Transverse colon (tissue), 4 donors: Measurements from ENCODE around the gene DPYSL5. TPM values are rescaled to one million over a fixed set of nuclear protein-coding genes. Genes with fewer than 3 reads are reported as not detected.

Experiments used
- DNase-seq: peaks from one replicate; pipeline ENCODE4 v3.0.0-alpha.2; 2019
- H3K27ac ChIP-seq, 4 donors: fragments of 200-600 bp; sonication (generic); 2 replicates each; pipeline ENCODE4 v1.5.1; 2016 to 2018; ENCODE audit warnings: inconsistent platforms in 4 of 4
- H3K27me3 ChIP-seq: fragments of 200-600 bp; sonication (generic); 2 replicates; pipeline ENCODE4 v1.5.1; 2017; ENCODE audit warnings: inconsistent platforms
- H3K36me3 ChIP-seq, 4 donors: fragments of 200-600 bp; sonication (generic); 2 replicates each; pipeline ENCODE4 v1.5.1; 2017 to 2019; ENCODE audit warnings: inconsistent platforms in 4 of 4
- H3K4me1 ChIP-seq, 4 donors: fragments of 200-600 bp; sonication (generic); 2 replicates each; pipeline ENCODE4 v1.5.1; 2017 to 2020; ENCODE audit warnings: inconsistent platforms in 4 of 4
- H3K4me3 ChIP-seq, 4 donors: fragments of 200-600 bp; sonication (generic); 1 replicate in 1 of 4; 2 replicates in 3 of 4; pipeline versions ENCODE4 v1.5.1 to v1.6.1; 2017 to 2019; ENCODE audit warnings: inconsistent platforms in 4 of 4
- H3K9me3 ChIP-seq, 2 donors: fragments of 200-600 bp; sonication (generic); 2 replicates each; pipeline ENCODE4 v1.5.1; 2017 to 2019; ENCODE audit warnings: inconsistent platforms in 2 of 2
- CTCF ChIP-seq, 5 experiments: fragments of 200-600 bp in 3 of 5; fragments of 450-650 bp in 2 of 5; sonication (generic) in 3 of 5; IDR thresholded peaks; 1 replicate in 2 of 5; 2 replicates in 3 of 5; pipeline ENCODE4 v1.5.1; 2016 to 2017; ENCODE audit warnings: antibody characterized with exemption in 5 of 5, inconsistent platforms in 3 of 5, mild to moderate bottlenecking in 2 of 5, moderate library complexity in 1 of 5
- EP300 ChIP-seq: sonication (generic); formaldehyde crosslinking; IDR thresholded peaks from one replicate; pipeline ENCODE4 v1.6.1; 2017; ENCODE audit warnings: antibody characterized with exemption, low read depth
- POLR2A ChIP-seq: fragments of 450-650 bp; IDR thresholded peaks from one replicate; pipeline ENCODE4 v1.6.1; 2016; ENCODE audit warnings: antibody characterized with exemption, mild to moderate bottlenecking, moderate library complexity
- POLR2AphosphoS5 ChIP-seq, 3 donors: sonication (generic); formaldehyde crosslinking; IDR thresholded peaks; one replicate each; pipeline ENCODE4 v1.6.1; 2016; ENCODE audit warnings: antibody characterized with exemption in 3 of 3
- WGBS, 2 donors: methylation state at CpG; one replicate each; pipeline ENCODE4 v1.1.5; 2018; ENCODE audit warnings: low coverage in 1 of 2; 5-methylcytosine and 5-hydroxymethylcytosine counted together
- in situ Hi-C, 4 donors: fragments of 200-750 bp; cut with MboI; loops; one replicate each; pipeline versions ENCODE4 v1.15.0 to v1.15.1; 2017; ENCODE audit warnings: low sequenced_read_pairs in 3 of 4, low pct_ligation_motif_present in 1 of 4, low pct_unique_long_range_greater_than_20kb in 1 of 4
- intact Hi-C: fragments of 100-400 bp; cut with DNase I; formaldehyde crosslinking; loops from one replicate; pipeline ENCODE4 v1.15.1; 2023; ENCODE audit warnings: low total_unique reads
- total RNA-seq, 4 donors: library from RNA; depleted of rRNA; stranded (reverse); fragments of >200 nt; gene quantifications; one replicate each; pipeline ENCODE4 v1.1.0, GENCODE V29; 2016

DPYSL5 gene
- under 1 TPM in 1 of 4 donors, not detected in 3; 0.32 TPM for total RNA-seq

GRCh38 chr2:26847655-26848335 lies at the start of gene DPYSL5:
DPYSL5 (plus strand) TSS chr2:26848132; CDS start chr2:26898500, 50,368 bp downstream.
- peaks cover 98% of the 10 kb centered on the region for H3K27me3 ChIP-seq
- H3K4me3 ChIP-seq: peak within 1 kb of the TSS in 3 of 4 donors; percentile 11 to 44 (median 33)
- in situ Hi-C loops: loop anchor here in 3 of 4 donors (10.0 kb wide), 2 partner anchors 77 to 97 kb away; no protein-coding TSS in a partner anchor
- no peak for TF ChIP-seq POLR2A
- TF ChIP-seq CTCF (IDR thresholded peaks at IDR 0.05): no peak
- H3K27ac ChIP-seq: no peak within 1 kb of the TSS
- H3K9me3 ChIP-seq: no peaks in the 10 kb centered on the region
- DNase-seq: no peak
- H3K36me3 ChIP-seq: no peaks in the 10 kb centered on the region
- H3K4me1 ChIP-seq: peaks cover 23 to 35% (median 29%) of the 10 kb centered on the region in 4 donors
- 1% methylated on average over 49 of the region's 83 CpGs; no CpG with 5 or more reads in 1 of the 2 donors for WGBS, 2 donors
- intact Hi-C loops: loop anchor here (5.0 kb wide), 1 partner anchor 95 kb away; no protein-coding TSS in a partner anchor

GRCh38 chr2:26801328-26801727 lies 46.6 kb upstream of the DPYSL5 start:
- Histone ChIP-seq H3K27ac (no peak overlapping the region), H3K27me3 (no peaks in the 10 kb centered on the region), H3K4me3 (no peak overlapping the region), H3K9me3 (no peaks in the 10 kb centered on the region), H3K4me1 (no peaks in the 10 kb centered on the region), H3K36me3 (no peaks in the 10 kb centered on the region)
- DNase-seq: no peak
- in situ Hi-C loops (no loop called here), intact Hi-C loops (no loop called here)
- 70 to 89% methylated on average over 4 of the region's 4 CpGs for WGBS, 2 donors
- TF ChIP-seq POLR2AphosphoS5 (IDR thresholded peaks at IDR 0.05): no peak
- no peak for TF ChIP-seq CTCF (IDR thresholded peaks at IDR 0.05)
- no peak for TF ChIP-seq POLR2A
- TF ChIP-seq EP300: no peak

GRCh38 chr2:26801796-26802195 lies 46.1 kb upstream of the DPYSL5 start:
- DNase-seq: no peak
- intact Hi-C loops (no loop called here), in situ Hi-C loops (no loop called here)
- Histone ChIP-seq H3K4me3 (no peak overlapping the region), H3K27me3 (no peaks in the 10 kb centered on the region), H3K27ac (no peak overlapping the region), H3K9me3 (no peaks in the 10 kb centered on the region), H3K4me1 (no peaks in the 10 kb centered on the region), H3K36me3 (no peaks in the 10 kb centered on the region)
- TF ChIP-seq POLR2A (no peak), CTCF (IDR thresholded peaks at IDR 0.05) (no peak), POLR2AphosphoS5 (IDR thresholded peaks at IDR 0.05) (no peak), EP300 (no peak)
- 94 to 96% methylated on average over 7 of the region's 7 CpGs for WGBS, 2 donors

GRCh38 chr2:26805241-26805676 lies 42.7 kb upstream of the DPYSL5 start:
- no peaks in the 10 kb centered on the region for H3K36me3 ChIP-seq
- intact Hi-C loops: no loop called here
- H3K4me3 ChIP-seq: no peak overlapping the region
- WGBS, 2 donors: 79 to 88% methylated on average over 3 to 5 of the region's 5 CpGs
- no peaks in the 10 kb centered on the region for H3K4me1 ChIP-seq
- in situ Hi-C loops: no loop called here
- no peaks in the 10 kb centered on the region for H3K27me3 ChIP-seq
- DNase-seq: no peak
- H3K9me3 ChIP-seq: no peaks in the 10 kb centered on the region
- TF ChIP-seq POLR2AphosphoS5 (IDR thresholded peaks at IDR 0.05) (no peak), POLR2A (no peak)
- no peak overlapping the region for H3K27ac ChIP-seq
